K562 (cell line): ENCODE data around the gene DUSP23. TPM values are rescaled to one million over a fixed set of nuclear protein-coding genes. Genes with fewer than 3 reads are reported as not detected.

Experiments used
- CREBBP ChIP-seq: IDR thresholded peaks from one replicate; pipeline ENCODE4 v1.6.1; 2012; ENCODE audit warnings: low read depth, mild to moderate bottlenecking, control low read depth, inconsistent platforms, low read length
- DACH1 ChIP-seq: fragments of 450-650 bp; IDR thresholded peaks from 2 replicates; pipeline ENCODE4 v1.6.1; 2018; ENCODE audit not compliant: partially characterized antibody
- DNMT1 ChIP-seq: fragments of 450-650 bp; IDR thresholded peaks from 2 replicates; pipeline ENCODE4 v1.6.1; 2016; ENCODE audit warnings: antibody characterized with exemption, mild to moderate bottlenecking
- FOXJ2 ChIP-seq: fragments of 200-800 bp; sonication (Bioruptor generic); IDR thresholded peaks from 2 replicates; pipeline ENCODE4 v1.6.1; 2016; ENCODE audit warnings: missing genetic modification characterization, missing compliant biosample characterization
- HEY1 ChIP-seq: fragments of 250-450 bp; sonication (Bioruptor Pico); IDR thresholded peaks from 2 replicates; pipeline ENCODE4 v1.5.0; 2020; ENCODE audit warnings: mild to moderate bottlenecking, moderate library complexity, borderline replicate concordance
- HMG20A ChIP-seq: fragments of 450-650 bp; formaldehyde crosslinking; conservative IDR thresholded peaks from 2 replicates; pipeline ENCODE4 v1.4.0; 2020; ENCODE audit warnings: mild to moderate bottlenecking, mixed read lengths
- LARP7 ChIP-seq: fragments of 450-650 bp; IDR thresholded peaks from 2 replicates; pipeline ENCODE4 v1.6.1; 2016
- NR3C1 ChIP-seq: sonication (generic); formaldehyde crosslinking; IDR thresholded peaks from 2 replicates; pipeline ENCODE4 v1.8.1; 2022; ENCODE audit warnings: missing genetic modification reagents
- PTBP1 ChIP-seq: fragments of 200-400 bp; formaldehyde crosslinking; IDR thresholded peaks from 2 replicates; pipeline ENCODE4 v1.6.1; 2017; ENCODE audit warnings: low read depth, low read length
- RBBP5 ChIP-seq: fragments of 200-600 bp; sonication (generic); IDR thresholded peaks from 2 replicates; pipeline ENCODE4 v1.6.1; 2012; ENCODE audit warnings: borderline replicate concordance, mild to moderate bottlenecking, low read length, control low read depth, inconsistent platforms; ENCODE audit not compliant: insufficient read depth, poor library complexity, severe bottlenecking
- TEAD1 ChIP-seq, 2 experiments: fragments of 450-650 bp in 1 of 2; sonication (generic) in 1 of 2; formaldehyde crosslinking; IDR thresholded peaks; 2 replicates each; pipeline versions ENCODE4 v1.4.0 to v1.8.0; 2020 to 2022; ENCODE audit warnings: mild to moderate bottlenecking in 2 of 2, missing genetic modification reagents in 1 of 2
- YY1 ChIP-seq, 3 experiments: IDR thresholded peaks; 2 replicates each; pipeline ENCODE4 v1.6.1; 2011; ENCODE audit warnings: low read length in 2 of 3, mild to moderate bottlenecking in 2 of 3, moderate library complexity in 2 of 3, borderline replicate concordance in 1 of 3, control low read depth in 1 of 3, low read depth in 1 of 3; ENCODE audit not compliant: insufficient read depth in 3 of 3, insufficient replicate concordance in 2 of 3, control insufficient read depth in 1 of 3, insufficient read length in 1 of 3; ENCODE audit errors: extremely low read depth in 1 of 3
- ZNF143 ChIP-seq: sonication (generic); formaldehyde crosslinking; IDR thresholded peaks from 2 replicates; pipeline ENCODE4 v1.9.0; 2022; ENCODE audit warnings: mild to moderate bottlenecking, missing genetic modification reagents
- ZNF347 ChIP-seq: fragments of 450-650 bp; formaldehyde crosslinking; IDR thresholded peaks from 2 replicates; pipeline ENCODE4 v1.4.0; 2020; ENCODE audit warnings: low read depth, mild to moderate bottlenecking, moderate library complexity
- ZNF583 ChIP-seq: fragments of 250-450 bp; sonication (Bioruptor Pico); IDR thresholded peaks from 2 replicates; pipeline ENCODE4 v1.4.0; 2020
- ZNF668 ChIP-seq: fragments of 250-450 bp; sonication (Bioruptor Pico); IDR thresholded peaks from 2 replicates; pipeline ENCODE4 v1.8.0; 2022; ENCODE audit warnings: mild to moderate bottlenecking, inconsistent platforms
- ZNF780A ChIP-seq: fragments of 250-450 bp; sonication (Bioruptor Pico); IDR thresholded peaks from 2 replicates; pipeline ENCODE4 v1.5.0; 2021; ENCODE audit warnings: mild to moderate bottlenecking
- polyA plus RNA-seq, 8 experiments: library from polyadenylated mRNA; depleted of rRNA in 4 of 8; stranded (reverse) in 5 of 8; unstranded in 3 of 8; fragments of >200 nt; fragmentation: Nextera tagmentation in 2 of 8; fragmentation: Illumina TruSeq in 1 of 8; extraction: Ambion mirVana in 2 of 8; extraction: Trizol in 1 of 8; gene quantifications; 2 replicates each; pipeline versions ENCODE4 v1.2.1 to v1.2.3, GENCODE V29; 2011 to 2014; ENCODE audit warnings: inconsistent platforms in 1 of 8, missing spikeins in 1 of 8
- total RNA-seq, 7 experiments: library from RNA; depleted of rRNA in 6 of 7; stranded (reverse); fragments of >200 nt in 6 of 7; fragmentation: Illumina TruSeq in 2 of 7; extraction: Trizol in 2 of 7; gene quantifications; 2 replicates each; pipeline versions ENCODE4 v1.2.1 to v1.2.3, GENCODE V29; 2011 to 2021; ENCODE audit warnings: low replicate concordance in 1 of 7
- TF ChIP-seq, protein P1 (sequence below): fragments of 450-650 bp; IDR thresholded peaks from 2 replicates; pipeline ENCODE4 v1.6.1; 2016; ENCODE audit warnings: antibody characterized with exemption
- TF ChIP-seq, protein P2 (sequence below): sonication (generic); formaldehyde crosslinking; IDR thresholded peaks from 2 replicates; pipeline ENCODE4 v1.8.0; 2022; ENCODE audit warnings: mild to moderate bottlenecking, low read depth, missing genetic modification reagents
- TF ChIP-seq, protein P3 (sequence below): sonication (generic); formaldehyde crosslinking; IDR thresholded peaks from 2 replicates; pipeline ENCODE4 v1.8.1; 2023; ENCODE audit warnings: mild to moderate bottlenecking, missing genetic modification reagents
- TF ChIP-seq, protein P4 (sequence below): fragments of 450-650 bp; conservative IDR thresholded peaks from 2 replicates; pipeline ENCODE4 v1.6.1; 2016; ENCODE audit warnings: missing genetic modification characterization, low read depth, mild to moderate bottlenecking, missing compliant biosample characterization, moderate library complexity

Gene DUSP23
- total and polyA plus RNA-seq, 9 of the 15 experiments (the other 6 are each of a cell fraction or from before 2014, with no cell fraction given), result 1.0 to 34.8 (median 13.7) TPM

DNA sequence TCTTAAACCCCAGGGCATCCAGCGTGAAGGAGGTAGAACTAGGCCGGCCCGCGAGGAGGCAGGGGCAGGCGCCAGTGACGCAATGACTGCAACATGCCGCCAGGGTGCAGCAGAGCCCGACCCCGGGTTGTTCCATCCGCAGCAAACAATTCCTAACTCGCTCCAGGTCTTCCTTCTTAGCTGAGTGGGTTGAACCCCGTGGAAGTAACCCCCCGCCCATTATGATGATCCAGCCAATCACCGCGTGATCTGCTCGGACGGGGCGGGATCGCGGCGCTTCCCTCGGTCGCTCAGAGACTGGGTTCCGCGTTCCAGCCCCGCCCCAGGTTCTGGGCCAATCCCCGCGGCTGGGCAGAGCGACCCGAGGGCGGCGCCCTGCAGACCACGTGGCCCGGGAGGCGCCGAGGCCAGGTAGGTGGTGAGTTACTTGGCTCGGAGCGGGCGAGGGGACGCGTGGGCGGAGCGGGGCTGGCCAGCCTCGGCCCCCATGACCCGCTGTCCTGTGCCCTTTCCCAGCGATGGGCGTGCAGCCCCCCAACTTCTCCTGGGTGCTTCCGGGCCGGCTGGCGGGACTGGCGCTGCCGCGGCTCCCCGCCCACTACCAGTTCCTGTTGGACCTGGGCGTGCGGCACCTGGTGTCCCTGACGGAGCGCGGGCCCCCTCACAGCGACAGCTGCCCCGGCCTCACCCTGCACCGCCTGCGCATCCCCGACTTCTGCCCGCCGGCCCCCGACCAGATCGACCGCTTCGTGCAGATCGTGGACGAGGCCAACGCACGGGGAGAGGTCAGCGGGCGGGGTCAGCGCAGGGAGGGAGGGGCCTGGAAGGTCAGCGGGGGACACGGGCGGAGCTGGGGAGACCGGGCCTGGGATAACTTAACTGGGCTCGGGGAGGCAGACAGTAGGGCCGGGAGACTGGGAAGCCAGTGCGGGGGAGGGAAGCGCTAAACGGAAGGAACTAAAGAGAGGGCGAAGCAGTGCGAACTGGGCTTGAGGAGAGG, at the start of gene DUSP23 (continued):
- TF ChIP-seq, protein P1, sequence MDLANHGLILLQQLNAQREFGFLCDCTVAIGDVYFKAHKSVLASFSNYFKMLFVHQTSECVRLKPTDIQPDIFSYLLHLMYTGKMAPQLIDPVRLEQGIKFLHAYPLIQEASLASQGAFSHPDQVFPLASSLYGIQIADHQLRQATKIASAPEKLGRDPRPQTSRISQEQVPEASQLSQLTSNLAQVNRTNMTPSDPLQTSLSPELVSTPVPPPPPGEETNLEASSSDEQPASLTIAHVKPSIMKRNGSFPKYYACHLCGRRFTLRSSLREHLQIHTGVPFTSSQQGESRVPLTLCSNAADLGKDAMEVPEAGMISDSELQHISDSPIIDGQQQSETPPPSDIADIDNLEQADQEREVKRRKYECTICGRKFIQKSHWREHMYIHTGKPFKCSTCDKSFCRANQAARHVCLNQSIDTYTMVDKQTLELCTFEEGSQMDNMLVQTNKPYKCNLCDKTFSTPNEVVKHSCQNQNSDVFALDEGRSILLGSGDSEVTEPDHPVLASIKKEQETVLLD, result no peak
- TF ChIP-seq PTBP1 (no peak), DACH1 (no peak), ZNF780A (CRISPR knock-in tag) (no peak), FOXJ2 (no peak), ZNF583 (CRISPR knock-in tag) (no peak), YY1 (IDR thresholded peaks at IDR 0.05; ENCODE audit: borderline replicate concordance in 1 of 3, control insufficient read depth in 1 of 3, extremely low read depth in 1 of 3, insufficient read depth in 3 of 3, insufficient read length in 1 of 3, insufficient replicate concordance in 2 of 3, low read depth in 1 of 3, low read length in 2 of 3) (no peak), ZNF347 (CRISPR knock-in tag) (no peak), DNMT1 (no peak), ZNF668 (CRISPR knock-in tag) (no peak), ZNF143 (CRISPR knock-in tag) (no peak), HMG20A (CRISPR knock-in tag) (no peak), TEAD1 (CRISPR knock-in tag; IDR thresholded peaks at IDR 0.05) (peak in 1 of 2 experiments; percentile 98; a peak in 2 of 4 replicates), LARP7 (no peak), RBBP5 (peak; percentile 79), HEY1 (CRISPR knock-in tag) (no peak), NR3C1 (CRISPR knock-in tag) (no peak; the same call in 1 of the 2 replicates), CREBBP (no peak)
- TF ChIP-seq, protein P2, sequence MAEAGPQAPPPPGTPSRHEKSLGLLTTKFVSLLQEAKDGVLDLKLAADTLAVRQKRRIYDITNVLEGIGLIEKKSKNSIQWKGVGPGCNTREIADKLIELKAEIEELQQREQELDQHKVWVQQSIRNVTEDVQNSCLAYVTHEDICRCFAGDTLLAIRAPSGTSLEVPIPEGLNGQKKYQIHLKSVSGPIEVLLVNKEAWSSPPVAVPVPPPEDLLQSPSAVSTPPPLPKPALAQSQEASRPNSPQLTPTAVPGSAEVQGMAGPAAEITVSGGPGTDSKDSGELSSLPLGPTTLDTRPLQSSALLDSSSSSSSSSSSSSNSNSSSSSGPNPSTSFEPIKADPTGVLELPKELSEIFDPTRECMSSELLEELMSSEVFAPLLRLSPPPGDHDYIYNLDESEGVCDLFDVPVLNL (CRISPR knock-in tag), result no peak
- TF ChIP-seq, protein P3, sequence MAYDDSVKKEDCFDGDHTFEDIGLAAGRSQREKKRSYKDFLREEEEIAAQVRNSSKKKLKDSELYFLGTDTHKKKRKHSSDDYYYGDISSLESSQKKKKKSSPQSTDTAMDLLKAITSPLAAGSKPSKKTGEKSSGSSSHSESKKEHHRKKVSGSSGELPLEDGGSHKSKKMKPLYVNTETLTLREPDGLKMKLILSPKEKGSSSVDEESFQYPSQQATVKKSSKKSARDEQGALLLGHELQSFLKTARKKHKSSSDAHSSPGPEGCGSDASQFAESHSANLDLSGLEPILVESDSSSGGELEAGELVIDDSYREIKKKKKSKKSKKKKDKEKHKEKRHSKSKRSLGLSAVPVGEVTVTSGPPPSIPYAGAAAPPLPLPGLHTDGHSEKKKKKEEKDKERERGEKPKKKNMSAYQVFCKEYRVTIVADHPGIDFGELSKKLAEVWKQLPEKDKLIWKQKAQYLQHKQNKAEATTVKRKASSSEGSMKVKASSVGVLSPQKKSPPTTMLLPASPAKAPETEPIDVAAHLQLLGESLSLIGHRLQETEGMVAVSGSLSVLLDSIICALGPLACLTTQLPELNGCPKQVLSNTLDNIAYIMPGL (CRISPR knock-in tag), result no peak; the same call in 1 of the 2 replicates
- TF ChIP-seq, protein P4, sequence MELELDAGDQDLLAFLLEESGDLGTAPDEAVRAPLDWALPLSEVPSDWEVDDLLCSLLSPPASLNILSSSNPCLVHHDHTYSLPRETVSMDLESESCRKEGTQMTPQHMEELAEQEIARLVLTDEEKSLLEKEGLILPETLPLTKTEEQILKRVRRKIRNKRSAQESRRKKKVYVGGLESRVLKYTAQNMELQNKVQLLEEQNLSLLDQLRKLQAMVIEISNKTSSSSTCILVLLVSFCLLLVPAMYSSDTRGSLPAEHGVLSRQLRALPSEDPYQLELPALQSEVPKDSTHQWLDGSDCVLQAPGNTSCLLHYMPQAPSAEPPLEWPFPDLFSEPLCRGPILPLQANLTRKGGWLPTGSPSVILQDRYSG (tag), result no peak
